PFSK-1 (cell line): ENCODE data around the gene MYL5.

Experiments used
- POLR2AphosphoS5 ChIP-seq: IDR thresholded peaks from 2 replicates; pipeline ENCODE4 v1.6.1; 2012; ENCODE audit warnings: low read depth, mild to moderate bottlenecking, control low read depth, low read length, moderate library complexity
- TAF1 ChIP-seq: IDR thresholded peaks from 2 replicates; pipeline ENCODE4 v1.6.1; 2012; ENCODE audit warnings: low read length, control low read depth, borderline replicate concordance; ENCODE audit not compliant: insufficient read depth
- TF ChIP-seq, protein P1 (sequence below), 2 experiments: IDR thresholded peaks; 2 replicates each; pipeline versions ENCODE4 v1.6.1 to v1.8.0; 2011 to 2012; ENCODE audit warnings: low read depth in 2 of 2, low read length in 2 of 2, control low read depth in 1 of 2, inconsistent platforms in 1 of 2, mild to moderate bottlenecking in 1 of 2, moderate library complexity in 1 of 2; ENCODE audit not compliant: insufficient read depth in 1 of 2

DNA sequence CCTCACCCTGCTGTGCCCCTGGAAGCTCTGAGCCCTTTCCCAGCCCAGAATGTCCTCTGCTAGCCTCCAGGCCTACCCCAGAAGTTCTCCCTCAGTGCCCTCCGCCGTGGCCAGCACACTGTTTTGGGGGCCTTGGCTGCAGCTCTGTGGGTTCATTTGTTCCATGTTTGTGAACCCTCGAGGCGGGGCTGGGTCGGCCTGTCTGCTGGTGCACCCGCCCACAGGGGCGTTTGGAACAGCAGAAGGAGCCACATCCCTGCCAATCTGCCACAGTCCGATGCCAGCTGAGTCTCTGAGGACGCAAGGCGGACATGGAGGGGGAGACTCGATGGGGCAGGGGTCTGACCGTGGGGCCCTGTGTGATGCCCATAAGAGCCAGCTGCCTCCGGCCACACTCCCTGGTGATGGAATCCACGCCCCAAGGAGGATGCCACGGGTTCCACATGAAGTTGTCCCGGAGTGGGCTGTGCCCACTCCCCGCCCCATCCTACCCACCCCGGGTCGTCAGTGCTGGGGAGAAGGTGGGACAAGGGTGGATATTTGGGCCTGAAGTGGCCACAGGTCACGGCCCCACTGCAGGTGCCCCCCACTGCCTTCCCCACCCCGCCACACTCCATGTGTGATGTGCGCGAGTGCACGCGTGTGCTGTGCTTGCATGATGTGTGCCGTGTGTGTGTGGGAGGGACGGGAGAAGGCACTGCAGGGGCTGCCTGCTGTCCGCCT, 7.4 kb upstream of the MYL5 start:
- TF ChIP-seq TAF1 (no peak), POLR2AphosphoS5 (no peak)
- TF ChIP-seq, protein P1, sequence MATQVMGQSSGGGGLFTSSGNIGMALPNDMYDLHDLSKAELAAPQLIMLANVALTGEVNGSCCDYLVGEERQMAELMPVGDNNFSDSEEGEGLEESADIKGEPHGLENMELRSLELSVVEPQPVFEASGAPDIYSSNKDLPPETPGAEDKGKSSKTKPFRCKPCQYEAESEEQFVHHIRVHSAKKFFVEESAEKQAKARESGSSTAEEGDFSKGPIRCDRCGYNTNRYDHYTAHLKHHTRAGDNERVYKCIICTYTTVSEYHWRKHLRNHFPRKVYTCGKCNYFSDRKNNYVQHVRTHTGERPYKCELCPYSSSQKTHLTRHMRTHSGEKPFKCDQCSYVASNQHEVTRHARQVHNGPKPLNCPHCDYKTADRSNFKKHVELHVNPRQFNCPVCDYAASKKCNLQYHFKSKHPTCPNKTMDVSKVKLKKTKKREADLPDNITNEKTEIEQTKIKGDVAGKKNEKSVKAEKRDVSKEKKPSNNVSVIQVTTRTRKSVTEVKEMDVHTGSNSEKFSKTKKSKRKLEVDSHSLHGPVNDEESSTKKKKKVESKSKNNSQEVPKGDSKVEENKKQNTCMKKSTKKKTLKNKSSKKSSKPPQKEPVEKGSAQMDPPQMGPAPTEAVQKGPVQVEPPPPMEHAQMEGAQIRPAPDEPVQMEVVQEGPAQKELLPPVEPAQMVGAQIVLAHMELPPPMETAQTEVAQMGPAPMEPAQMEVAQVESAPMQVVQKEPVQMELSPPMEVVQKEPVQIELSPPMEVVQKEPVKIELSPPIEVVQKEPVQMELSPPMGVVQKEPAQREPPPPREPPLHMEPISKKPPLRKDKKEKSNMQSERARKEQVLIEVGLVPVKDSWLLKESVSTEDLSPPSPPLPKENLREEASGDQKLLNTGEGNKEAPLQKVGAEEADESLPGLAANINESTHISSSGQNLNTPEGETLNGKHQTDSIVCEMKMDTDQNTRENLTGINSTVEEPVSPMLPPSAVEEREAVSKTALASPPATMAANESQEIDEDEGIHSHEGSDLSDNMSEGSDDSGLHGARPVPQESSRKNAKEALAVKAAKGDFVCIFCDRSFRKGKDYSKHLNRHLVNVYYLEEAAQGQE (IDR thresholded peaks at IDR 0.05; ENCODE audit: insufficient read depth in 1 of 2, low read depth in 2 of 2, low read length in 2 of 2) = no peak
